Endometrium (tissue), 2 donors: ENCODE results near the gene TMEM222.
"Not testable (repeated sequence)": the region's sequence is repeated elsewhere in the genome, so short reads cannot be mapped to it uniquely, and the experiment has no call there.

Experiments used
- FAIRE-seq: peaks from 2 replicates; lab custom pipeline; 2012; peaks lifted over from hg19 to GRCh38; lab: Jason Lieb, UNC
- donor health status: control.
- donor health status: control.

Gene TMEM222

DNA sequence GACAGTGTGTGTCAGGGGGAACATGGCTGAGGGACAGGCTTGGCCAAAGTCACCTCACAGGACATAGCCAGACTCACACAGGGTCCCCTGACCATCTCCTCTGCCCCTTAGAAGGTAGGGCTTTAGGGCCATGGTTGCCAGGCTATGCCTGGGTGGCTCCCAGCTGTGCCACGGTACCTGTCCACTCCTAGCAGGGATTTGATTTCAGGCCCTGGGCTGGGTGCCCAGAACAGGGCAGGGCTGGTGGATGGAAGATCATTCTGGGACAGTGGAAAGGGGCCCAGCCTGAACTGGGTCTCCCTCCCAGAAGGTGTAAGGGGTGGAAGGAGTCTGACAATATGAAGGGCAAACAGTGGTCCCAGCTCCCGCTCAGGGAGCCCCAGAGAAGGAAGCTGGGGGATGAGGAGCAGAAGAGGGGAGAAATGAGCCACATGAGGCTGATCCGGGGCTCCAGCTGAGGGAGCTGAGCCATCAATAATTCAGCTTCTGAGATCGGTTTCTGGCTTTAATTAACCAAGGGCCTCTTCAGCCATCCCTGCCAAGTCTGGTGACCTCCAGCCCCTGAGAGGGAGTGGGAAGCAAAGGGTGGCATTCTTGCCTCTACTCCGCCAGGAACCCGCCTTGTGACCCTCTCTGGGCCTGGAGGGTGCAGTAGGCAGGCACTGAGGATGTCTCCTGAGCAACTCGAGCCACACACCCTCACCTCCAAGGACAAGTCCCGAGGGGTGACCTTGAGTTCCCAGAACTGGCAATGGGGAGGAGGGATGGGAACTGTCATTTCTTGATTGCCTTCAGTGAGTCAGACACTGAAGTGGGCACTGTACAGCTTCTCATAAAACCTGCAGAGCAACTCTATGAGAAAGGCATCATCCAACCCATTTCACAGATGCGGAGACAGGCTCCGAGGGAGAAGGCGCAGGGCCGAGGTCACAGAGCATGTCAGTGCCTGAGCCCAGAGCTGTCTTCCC lies 59.1 kb downstream of the TMEM222 start:
- FAIRE-seq: no peak

- no peak for FAIRE-seq
Observed at GRCh38 chr1:27381969-27382762, 60.2 kb downstream of the TMEM222 start.

DNA sequence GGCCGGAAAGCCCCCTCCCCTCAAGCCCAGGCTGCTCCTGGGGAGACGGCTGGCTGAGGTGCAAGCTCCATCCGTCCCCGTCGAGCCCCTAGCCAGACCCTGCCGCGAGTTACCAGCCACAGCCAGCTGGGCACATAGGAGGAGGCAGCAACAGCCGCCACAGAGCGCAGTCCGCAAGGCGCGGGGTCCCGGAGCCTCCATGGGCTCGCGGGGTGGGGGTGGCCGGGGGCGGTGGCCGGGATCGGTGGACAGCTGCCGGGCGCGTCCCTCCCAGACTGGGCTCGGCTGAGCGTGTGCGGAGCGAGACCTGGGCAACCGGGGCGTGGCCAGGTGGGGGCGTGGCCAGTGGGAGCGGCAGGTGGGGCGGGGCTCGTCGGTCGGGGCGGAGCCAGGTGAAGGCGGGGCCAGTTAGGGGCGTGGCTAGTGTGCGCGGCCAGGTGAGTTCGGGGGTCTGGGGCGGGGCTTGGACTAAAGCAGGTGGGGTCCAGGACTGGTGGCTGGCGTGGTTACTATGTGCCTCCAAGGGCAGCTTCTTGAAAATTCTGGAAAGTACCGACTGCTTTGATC lies 61.2 kb downstream of the TMEM222 start, which contains the start of gene CD164L2:
Gene CD164L2 (minus strand): TSS at position 295 of the 567 bp plus-strand sequence. CDS start 94 bp downstream, at position 201.
- FAIRE-seq: no peak

- no peak for FAIRE-seq
Observed at GRCh38 chr1:27383661-27384060, 61.7 kb downstream of the TMEM222 start.

- FAIRE-seq: not testable (repeated sequence)
Observed at GRCh38 chr1:27384797-27385196, 62.8 kb downstream of the TMEM222 start.
